ENCODE data around the gene SLC22A5.
A peak's percentile ranks its signal among the peaks of the same experiment; 100 is the strongest.
"Not testable (repeated sequence)": the region's sequence is repeated elsewhere in the genome, so short reads cannot be mapped to it uniquely, and the experiment has no call there.

Gene SLC22A5

DNA sequence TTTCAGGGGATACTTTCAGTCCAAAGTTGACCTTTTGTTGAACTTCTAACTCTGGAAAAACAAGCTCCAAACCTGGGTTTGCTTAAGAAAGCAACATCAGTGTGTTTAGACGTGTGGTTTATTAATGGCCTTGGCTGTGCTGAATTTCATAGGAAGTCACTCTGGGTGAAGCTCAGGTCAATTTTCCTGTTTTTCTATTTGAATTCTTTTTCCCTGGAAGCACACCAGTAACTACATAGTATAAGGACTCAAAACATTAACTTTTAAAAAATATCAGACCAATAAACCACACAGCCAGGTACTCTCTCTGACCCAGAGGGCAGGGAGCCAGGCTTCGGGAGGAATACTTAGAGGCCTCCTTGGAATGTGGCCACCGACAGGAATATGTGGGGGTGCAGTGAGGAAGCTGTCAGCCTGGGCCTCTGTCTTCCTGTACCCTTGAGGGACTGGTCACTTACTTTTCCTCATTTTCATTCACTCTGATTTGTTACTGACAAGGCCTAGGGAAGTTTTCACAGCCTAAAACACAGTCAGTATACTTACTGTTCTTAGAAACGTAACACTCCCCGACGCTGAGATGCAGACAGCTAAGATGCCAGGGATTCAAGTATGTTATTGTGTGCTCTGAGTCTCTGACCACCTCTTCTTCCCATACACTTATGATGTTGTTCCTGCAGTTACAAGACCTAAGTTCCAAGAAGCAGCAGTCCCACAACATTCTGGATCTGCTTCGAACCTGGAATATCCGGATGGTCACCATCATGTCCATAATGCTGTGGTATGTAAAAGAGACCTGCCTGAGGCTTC lies 18.9 kb downstream of the SLC22A5 start:
- no peak for DNase-seq (ENCODE audit: low read depth in 3 of 3)

GRCh38 chr5:132389051-132389331 lies 19.5 kb downstream of the SLC22A5 start:
- no peak for DNase-seq (ENCODE audit: low read depth in 3 of 3)

DNA sequence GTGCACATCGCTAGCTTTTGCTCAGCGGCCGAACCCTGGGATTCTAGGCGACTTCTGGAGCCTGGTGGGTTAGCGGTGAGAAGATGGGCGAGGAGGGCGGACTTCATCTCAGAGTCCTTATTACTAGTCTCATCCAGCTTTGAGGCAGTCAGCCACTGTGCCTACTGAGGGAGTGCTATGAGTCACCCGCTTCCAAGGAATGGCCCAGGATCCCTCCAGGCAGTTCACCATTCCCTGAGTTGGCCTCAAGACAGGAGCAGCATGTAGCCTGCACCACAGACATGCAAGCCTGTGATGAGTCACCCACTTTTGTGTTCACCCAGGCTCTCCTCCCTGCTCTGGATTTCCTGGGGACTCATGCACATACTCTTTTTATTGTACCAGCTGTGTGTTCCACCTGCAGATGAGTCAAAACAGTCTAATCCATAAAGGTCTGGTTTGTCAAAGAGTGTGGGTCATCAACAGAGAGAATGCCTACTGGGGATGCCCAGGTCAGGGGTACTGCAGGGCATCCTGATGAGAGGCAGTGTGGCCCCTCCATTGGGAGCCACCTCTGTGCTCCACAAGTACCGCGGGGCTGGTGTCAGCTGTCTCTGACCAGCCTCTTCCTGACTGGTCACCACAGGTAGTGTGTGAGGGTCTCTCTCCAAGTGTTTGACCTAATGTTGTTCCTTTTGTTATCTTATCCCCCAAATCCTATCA lies 20.2 kb downstream of the SLC22A5 start:
- DNase-seq (ENCODE audit: low read depth in 3 of 3) = no peak

- DNase-seq (ENCODE audit: low read depth in 3 of 3) = no peak
Observed at GRCh38 chr5:132391247-132391646, 21.7 kb downstream of the SLC22A5 start.

DNA sequence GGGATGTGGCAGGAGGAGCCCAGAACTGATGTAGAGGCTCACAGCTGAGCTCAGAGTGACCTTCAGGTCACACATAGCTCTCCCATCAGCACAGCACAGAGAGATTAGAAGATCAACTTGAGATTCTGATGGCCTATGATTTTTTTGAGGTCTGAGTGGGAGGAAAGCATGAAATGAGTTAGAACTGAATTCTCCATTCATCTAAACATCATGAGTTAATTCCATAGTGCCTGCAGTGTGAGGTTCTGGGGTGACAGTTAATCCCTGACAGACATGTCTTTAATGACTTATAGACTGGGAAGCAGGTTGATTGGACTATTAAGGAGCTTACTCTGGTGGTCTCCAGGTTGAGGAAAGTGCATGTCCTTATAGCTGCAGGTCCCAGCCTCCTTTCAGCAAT lies 22.4 kb downstream of the SLC22A5 start:
- no peak for DNase-seq (ENCODE audit: low read depth in 3 of 3)

DNA sequence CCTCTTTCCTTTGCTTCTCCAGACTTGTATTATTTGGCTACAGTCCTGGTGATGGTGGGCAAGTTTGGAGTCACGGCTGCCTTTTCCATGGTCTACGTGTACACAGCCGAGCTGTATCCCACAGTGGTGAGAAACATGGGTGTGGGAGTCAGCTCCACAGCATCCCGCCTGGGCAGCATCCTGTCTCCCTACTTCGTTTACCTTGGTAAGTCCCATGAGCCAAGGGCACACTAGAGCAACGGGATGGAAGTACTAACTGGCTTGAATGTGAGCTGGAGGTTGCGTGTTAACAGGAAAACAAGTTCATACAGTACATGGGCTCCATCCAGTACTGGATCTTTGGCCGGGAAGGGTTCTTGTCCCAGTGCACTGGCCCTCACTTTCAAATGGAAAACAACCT lies 22.9 kb downstream of the SLC22A5 start:
- DNase-seq (ENCODE audit: low read depth in 3 of 3) = no peak

- DNase-seq (ENCODE audit: low read depth in 3 of 3) = no peak
Observed at GRCh38 chr5:132392978-132393825, 23.7 kb downstream of the SLC22A5 start.

GRCh38 chr5:132394667-132395259 lies 25.3 kb downstream of the SLC22A5 start:
- no peak for DNase-seq (ENCODE audit: low read depth in 3 of 3)

- DNase-seq (ENCODE audit: low read depth in 3 of 3) = no peak
Observed at GRCh38 chr5:132396589-132397031, 27.1 kb downstream of the SLC22A5 start.

GRCh38 chr5:132397224-132397623 lies 27.7 kb downstream of the SLC22A5 start:
- no peak for DNase-seq (ENCODE audit: low read depth in 3 of 3)

DNA sequence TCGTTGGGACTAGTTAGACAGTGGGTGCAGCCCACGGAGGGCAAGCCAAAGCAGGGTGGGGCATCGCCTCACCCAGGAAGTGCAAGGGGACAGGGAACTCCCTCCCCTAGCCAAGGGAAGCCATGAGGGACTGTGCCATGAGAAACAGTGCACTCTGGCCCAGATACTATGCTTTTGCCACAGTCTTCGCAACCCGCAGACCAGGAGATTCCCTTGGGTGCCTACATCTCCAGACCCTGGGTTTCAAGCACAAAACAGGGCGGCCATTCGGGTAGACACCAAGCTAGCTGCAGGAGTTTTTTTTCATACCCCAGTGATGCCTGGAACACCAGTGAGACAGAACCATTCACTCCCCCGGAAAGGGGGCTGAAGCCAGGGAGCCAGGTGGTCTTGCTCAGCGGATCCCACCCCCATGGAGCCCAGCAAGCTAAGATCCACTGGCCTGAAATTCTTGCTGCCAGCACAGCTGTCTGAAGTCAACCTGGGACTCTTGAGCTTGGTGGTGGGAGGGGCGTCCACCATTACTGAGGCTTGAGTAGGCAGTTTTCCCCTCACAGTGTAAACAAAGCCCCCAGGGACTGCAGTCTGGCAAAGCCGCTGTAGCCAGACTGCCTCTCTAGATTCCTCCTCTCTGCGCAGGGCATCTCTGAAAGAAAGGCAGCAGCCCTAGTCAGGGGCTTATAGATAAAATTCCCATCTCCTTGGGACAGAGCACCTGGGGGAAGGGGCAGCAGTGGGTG lies 28.6 kb downstream of the SLC22A5 start:
- not testable (repeated sequence) for DNase-seq (ENCODE audit: low read depth in 3 of 3)

GRCh38 chr5:132404041-132404440 lies 34.5 kb downstream of the SLC22A5 start:
- DNase-seq (ENCODE audit: low read depth in 3 of 3) = not testable (repeated sequence)

DNA sequence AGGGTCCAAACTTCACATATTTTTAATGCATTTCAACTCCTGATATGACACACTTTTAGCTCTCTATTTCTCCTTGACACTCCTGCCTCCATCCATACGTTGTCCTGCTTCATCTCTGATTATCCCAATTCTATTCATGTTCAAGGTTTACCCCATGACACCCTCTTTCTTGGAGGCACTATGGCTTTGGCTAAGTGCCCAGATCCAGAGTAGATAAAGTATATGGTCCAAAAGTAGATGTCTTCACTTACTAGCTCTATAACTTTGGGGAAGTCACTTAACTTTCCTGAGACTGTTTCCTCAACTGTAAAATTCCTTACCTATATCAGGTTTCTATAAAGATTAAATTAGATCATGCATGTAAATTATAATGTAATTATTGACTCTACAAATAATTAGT lies 36.1 kb downstream of the SLC22A5 start:
- DNase-seq (ENCODE audit: low read depth in 3 of 3) = no peak

- DNase-seq (ENCODE audit: low read depth in 3 of 3) = no peak
Observed at GRCh38 chr5:132406144-132406783, 36.8 kb downstream of the SLC22A5 start.

DNA sequence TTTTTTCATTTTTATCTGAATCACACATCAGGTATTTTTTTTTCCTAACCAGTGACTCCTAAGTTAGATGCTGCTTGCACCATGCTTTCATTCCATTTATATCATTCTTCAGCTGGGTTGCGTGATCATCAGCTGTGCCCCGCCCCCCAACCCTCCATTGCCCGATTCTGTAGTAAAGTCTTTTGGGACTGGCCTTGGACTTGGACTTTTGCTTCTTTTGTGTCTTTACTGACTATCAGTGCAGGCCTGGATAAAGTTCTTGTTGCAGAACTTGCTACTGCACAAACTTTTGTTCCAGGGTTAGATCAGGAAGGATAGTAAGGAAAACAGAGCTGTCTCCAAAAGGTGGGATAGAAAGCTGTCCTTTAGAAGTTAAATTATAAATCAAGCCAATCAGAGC lies 38.5 kb downstream of the SLC22A5 start:
- no peak for DNase-seq (ENCODE audit: low read depth in 3 of 3)

DNA sequence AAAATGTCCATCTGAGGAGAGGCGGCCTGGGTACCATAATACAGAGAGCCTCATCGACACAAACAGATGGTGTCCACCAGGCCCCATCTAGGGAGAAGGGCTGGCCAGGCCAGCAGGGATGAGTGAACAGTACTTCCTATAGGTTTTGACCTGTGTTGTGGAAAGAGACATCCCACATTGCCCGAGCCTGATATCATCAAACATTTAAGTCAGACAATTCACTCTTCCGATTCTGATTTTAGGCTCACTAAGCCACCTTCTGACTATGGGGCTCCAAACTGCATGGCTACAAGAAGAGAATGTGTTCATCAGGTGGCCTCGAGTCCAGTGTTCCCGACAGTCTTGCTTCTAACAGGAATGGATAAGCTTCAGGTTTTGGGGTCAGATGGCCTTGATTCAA lies 38.9 kb downstream of the SLC22A5 start:
- no peak for DNase-seq (ENCODE audit: low read depth in 3 of 3)

DNA sequence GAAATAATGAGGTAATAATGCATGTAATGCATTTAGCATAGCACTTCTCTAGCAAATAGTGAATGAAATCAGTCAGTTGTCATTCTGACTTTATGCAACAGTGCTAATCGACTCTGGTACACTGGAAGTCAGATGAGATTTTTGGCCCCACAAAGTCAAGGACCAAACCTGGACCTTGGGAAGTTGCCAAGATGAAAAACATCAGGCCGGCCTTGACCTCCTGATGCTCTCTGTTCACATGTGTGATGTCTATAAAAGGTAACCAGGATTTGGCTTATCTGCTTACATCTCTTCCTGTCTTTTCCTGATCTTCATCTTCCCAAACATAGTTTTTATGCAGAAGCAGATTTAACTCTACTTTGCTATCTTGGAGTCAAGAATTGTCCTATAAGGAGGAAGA lies 39.5 kb downstream of the SLC22A5 start:
- DNase-seq (ENCODE audit: low read depth in 3 of 3) = no peak

- DNase-seq (ENCODE audit: low read depth in 3 of 3) = peak; percentile 70 to 85 (median 73)
Observed at GRCh38 chr5:132410451-132411303, 41.2 kb downstream of the SLC22A5 start.

DNA sequence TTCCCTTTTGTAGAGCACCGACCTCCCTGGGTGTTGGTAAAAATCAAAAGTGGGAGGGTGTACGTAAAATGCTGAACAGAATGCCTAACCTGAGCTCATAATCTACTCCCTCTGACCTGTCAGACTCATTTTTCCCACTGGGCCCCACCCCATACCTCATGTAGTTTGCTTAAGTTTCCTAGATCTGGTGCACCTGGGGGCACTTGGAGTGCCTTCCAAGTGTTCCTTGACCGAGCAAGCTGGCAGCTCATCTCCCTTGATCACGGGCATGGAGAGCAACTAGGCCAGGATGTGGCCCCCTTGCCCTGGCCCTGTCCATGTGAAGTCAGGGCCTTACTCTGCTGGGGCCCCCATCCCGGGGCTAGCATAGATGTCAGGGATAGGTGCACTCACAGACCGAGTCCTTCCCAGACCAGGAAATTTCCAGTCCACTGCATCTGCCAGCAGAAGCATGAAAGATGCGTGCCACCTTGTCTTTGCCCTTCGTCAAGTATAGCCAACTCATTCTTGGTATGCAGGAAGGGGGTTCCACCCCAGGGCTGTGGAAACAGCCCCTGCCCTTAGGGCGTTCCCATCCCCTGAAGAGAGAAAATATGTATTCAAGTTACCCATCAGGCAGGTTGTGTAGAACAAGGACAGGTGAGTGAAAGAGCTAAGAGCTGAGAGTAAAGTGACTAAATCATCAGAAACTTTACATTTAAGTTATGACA lies 41.9 kb downstream of the SLC22A5 start:
- DNase-seq (ENCODE audit: low read depth in 3 of 3) = no peak

Measured in stimulated activated CD4-positive, alpha-beta T cell treated with anti-CD3 and anti-CD28 coated beads, TNF-alpha, amount 100 ng/mL, for 24 hours (primary cell).